ENCODE results near the gene TEK. TPM values are rescaled to one million over a fixed set of nuclear protein-coding genes. Genes with fewer than 3 reads are reported as not detected.

The TEK gene
- total RNA-seq, 1 experiment from 2014 or later, result not detected

DNA sequence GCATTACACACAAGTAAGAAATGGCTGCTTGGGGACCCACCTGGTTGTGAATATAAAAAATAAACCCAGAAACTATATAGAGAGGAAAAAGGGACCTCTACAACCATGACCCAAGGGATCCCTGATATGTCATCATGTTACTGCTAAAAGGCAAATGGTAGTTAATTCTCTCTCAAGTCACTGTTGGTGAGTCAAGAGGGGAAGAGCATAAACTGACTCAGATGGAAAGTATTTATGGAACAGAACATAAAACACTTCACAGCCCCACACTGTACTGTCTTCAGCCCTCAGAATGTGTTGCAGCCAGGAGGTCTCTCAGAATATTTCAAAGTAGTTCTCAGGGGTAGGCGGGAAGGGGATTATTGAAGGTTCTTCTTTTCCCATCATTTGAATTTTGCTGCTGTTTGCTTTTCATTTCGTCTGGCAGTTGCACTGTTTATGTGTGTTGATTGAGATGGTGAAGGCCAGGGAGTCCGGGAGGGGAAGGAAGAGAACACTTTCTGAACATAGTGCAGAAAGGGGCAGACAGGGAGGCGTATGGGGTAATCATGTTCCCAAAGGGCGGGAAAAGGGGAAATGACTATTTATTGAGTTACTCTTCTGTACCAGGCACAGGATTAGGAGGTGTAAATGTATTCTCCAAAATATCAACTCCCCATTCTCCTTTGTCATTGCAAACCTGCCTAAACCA is 85.5 kb downstream of the TEK start:
- TF ChIP-seq, protein P1, sequence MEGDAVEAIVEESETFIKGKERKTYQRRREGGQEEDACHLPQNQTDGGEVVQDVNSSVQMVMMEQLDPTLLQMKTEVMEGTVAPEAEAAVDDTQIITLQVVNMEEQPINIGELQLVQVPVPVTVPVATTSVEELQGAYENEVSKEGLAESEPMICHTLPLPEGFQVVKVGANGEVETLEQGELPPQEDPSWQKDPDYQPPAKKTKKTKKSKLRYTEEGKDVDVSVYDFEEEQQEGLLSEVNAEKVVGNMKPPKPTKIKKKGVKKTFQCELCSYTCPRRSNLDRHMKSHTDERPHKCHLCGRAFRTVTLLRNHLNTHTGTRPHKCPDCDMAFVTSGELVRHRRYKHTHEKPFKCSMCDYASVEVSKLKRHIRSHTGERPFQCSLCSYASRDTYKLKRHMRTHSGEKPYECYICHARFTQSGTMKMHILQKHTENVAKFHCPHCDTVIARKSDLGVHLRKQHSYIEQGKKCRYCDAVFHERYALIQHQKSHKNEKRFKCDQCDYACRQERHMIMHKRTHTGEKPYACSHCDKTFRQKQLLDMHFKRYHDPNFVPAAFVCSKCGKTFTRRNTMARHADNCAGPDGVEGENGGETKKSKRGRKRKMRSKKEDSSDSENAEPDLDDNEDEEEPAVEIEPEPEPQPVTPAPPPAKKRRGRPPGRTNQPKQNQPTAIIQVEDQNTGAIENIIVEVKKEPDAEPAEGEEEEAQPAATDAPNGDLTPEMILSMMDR (IDR thresholded peaks at IDR 0.05; ENCODE audit: unreplicated experiment), result no peak
- intact Hi-C loops (cut with micrococcal nuclease; ENCODE audit: unreplicated experiment), result loop anchor here (5.0 kb wide), 1 partner anchor 162 kb away; no protein-coding TSS in a partner anchor
- peaks cover 1% of the 10 kb centered on the region for H3K27me3 Mint-ChIP-seq (ENCODE audit: unreplicated experiment)
- no TSS peak for BruUV-seq (replicated peaks)
- no peak overlapping the region for H3K4me3 Mint-ChIP-seq (ENCODE audit: low read depth, unreplicated experiment)
- CTCF ChIA-PET, result no interaction called here
- no peaks in the 10 kb centered on the region for H3K4me1 Mint-ChIP-seq (ENCODE audit: low read depth, unreplicated experiment)
- no peak for DNase-seq
- no peaks in the 10 kb centered on the region for H3K36me3 Mint-ChIP-seq (ENCODE audit: insufficient read depth, unreplicated experiment)
- H3K27ac Mint-ChIP-seq (ENCODE audit: unreplicated experiment), result no peak overlapping the region
- H3K9me3 Mint-ChIP-seq (ENCODE audit: low read depth, unreplicated experiment), result no peaks in the 10 kb centered on the region

DNA sequence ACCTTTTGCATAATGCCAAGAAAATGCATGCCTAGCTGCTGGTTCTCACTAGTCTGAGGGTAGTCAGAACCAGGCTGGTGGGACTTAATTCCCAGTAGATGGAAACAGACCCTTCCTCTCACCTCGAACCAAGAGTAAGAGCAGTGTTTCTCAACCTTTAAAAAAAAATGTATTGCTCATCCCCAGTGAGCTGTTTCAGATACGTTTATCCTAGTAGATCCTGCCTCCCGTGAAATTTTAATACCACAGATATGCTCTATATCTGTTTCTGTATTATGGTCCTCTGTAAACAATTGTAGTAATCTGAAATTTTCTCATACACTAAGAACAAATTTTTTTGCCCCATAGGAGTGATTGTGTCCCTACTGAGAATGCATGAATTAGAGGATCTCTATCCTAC is 86.2 kb downstream of the TEK start:
- CTCF ChIA-PET, result no interaction called here
- H3K4me1 Mint-ChIP-seq (ENCODE audit: low read depth, unreplicated experiment), result no peaks in the 10 kb centered on the region
- no TSS peak for BruUV-seq (replicated peaks)
- no peak overlapping the region for H3K4me3 Mint-ChIP-seq (ENCODE audit: low read depth, unreplicated experiment)
- H3K9me3 Mint-ChIP-seq (ENCODE audit: low read depth, unreplicated experiment), result no peaks in the 10 kb centered on the region
- no peaks in the 10 kb centered on the region for H3K27me3 Mint-ChIP-seq (ENCODE audit: unreplicated experiment)
- DNase-seq, result no peak
- TF ChIP-seq, protein P1 (IDR thresholded peaks at IDR 0.05; ENCODE audit: unreplicated experiment), result no peak
- no peaks in the 10 kb centered on the region for H3K36me3 Mint-ChIP-seq (ENCODE audit: insufficient read depth, unreplicated experiment)
- H3K27ac Mint-ChIP-seq (ENCODE audit: unreplicated experiment), result no peak overlapping the region
- intact Hi-C loops (cut with micrococcal nuclease; ENCODE audit: unreplicated experiment), result loop anchor here (5.0 kb wide), 1 partner anchor 163 kb away; no protein-coding TSS in a partner anchor

DNA sequence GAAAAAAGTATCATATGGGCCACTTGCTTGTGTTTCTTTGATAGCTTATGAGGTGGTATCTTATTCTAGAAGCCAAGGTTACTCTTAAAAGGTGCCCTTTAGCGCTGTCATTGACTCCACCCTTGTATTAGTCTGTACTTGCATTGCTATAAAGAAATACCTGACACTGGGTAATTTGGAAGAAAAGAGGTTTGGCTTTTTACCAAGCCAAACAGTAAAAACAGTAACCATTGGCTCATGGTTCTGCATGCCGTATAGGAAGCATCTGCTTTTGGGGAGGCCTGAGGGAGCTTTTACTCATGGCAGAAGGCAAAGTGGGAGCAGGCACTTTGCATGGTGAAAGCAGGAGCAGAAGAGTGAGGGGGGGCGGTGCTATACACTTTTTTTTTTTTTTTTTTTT is 87.4 kb downstream of the TEK start:
- H3K27ac Mint-ChIP-seq (ENCODE audit: unreplicated experiment), result no peak overlapping the region
- TF ChIP-seq, protein P1 (IDR thresholded peaks at IDR 0.05; ENCODE audit: unreplicated experiment), result no peak
- intact Hi-C loops (cut with micrococcal nuclease; ENCODE audit: unreplicated experiment), result loop anchor here (5.0 kb wide), 1 partner anchor 164 kb away; no protein-coding TSS in a partner anchor
- no peaks in the 10 kb centered on the region for H3K27me3 Mint-ChIP-seq (ENCODE audit: unreplicated experiment)
- no TSS peak for BruUV-seq (replicated peaks)
- H3K4me1 Mint-ChIP-seq (ENCODE audit: low read depth, unreplicated experiment), result no peaks in the 10 kb centered on the region
- CTCF ChIA-PET, result no interaction called here
- no peaks in the 10 kb centered on the region for H3K36me3 Mint-ChIP-seq (ENCODE audit: insufficient read depth, unreplicated experiment)
- H3K4me3 Mint-ChIP-seq (ENCODE audit: low read depth, unreplicated experiment), result no peak overlapping the region
- no peaks in the 10 kb centered on the region for H3K9me3 Mint-ChIP-seq (ENCODE audit: low read depth, unreplicated experiment)
- no peak for DNase-seq

DNA sequence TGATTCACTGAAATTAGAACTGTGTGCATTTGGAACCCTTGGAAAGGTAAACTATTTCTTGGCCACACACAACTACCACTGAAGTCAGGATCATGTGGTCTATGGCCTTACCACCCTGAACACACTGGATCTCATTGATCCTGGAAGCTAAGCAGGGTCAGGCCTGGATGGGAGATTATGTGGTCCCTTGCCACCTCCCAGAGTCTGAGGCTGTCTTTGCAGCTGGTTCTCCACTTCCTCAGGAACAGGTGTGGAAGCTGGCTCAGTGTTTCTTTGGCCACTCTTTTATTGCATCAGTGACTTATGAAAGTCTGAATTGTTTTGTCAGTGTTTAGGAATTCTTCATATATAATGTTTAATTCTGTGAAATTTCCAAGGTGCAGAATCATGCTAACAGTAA is 89.2 kb downstream of the TEK start:
- H3K4me1 Mint-ChIP-seq (ENCODE audit: low read depth, unreplicated experiment), result no peaks in the 10 kb centered on the region
- CTCF ChIA-PET, result no interaction called here

More for the DNA sequence above, 89.2 kb downstream of the TEK start:
- Mint-ChIP-seq H3K9me3 (ENCODE audit: low read depth, unreplicated experiment) (no peaks in the 10 kb centered on the region), H3K27ac (ENCODE audit: unreplicated experiment) (no peak overlapping the region), H3K4me3 (ENCODE audit: low read depth, unreplicated experiment) (no peak overlapping the region), H3K36me3 (ENCODE audit: insufficient read depth, unreplicated experiment) (no peaks in the 10 kb centered on the region), H3K27me3 (ENCODE audit: unreplicated experiment) (no peaks in the 10 kb centered on the region)
- BruUV-seq (replicated peaks), result no TSS peak
- TF ChIP-seq, protein P1 (IDR thresholded peaks at IDR 0.05; ENCODE audit: unreplicated experiment), result no peak
- intact Hi-C loops (cut with micrococcal nuclease; ENCODE audit: unreplicated experiment), result loop anchor here (5.0 kb wide), 1 partner anchor 166 kb away; no protein-coding TSS in a partner anchor
- DNase-seq, result peak; percentile 2

All from Calu3 (cell line).